ENCODE data around the gene CCDC40.

CCDC40 gene

GRCh38 chr17:79988185-79988971 lies 48.1 kb upstream of the CCDC40 start:
- H3K27me3 ChIP-seq (ENCODE audit: insufficient read depth, low read depth) = no peaks in the 10 kb centered on the region
- H3K4me1 ChIP-seq (ENCODE audit: low read depth, poor library complexity, severe bottlenecking) = peaks cover 21% of the 10 kb centered on the region
- no peak overlapping the region for H2AFZ ChIP-seq (ENCODE audit: low read depth)
- TF ChIP-seq CTCF (conservative IDR thresholded peaks at IDR 0.05; ENCODE audit: low read depth, low read length) = no peak
- no peak overlapping the region for H3K4me3 ChIP-seq (IDR thresholded peaks at IDR 0.05; ENCODE audit: insufficient read depth, low read depth, low read length)
- no peaks in the 10 kb centered on the region for H3K79me2 ChIP-seq (ENCODE audit: insufficient read depth, low read depth)
- no peaks in the 10 kb centered on the region for H3K36me3 ChIP-seq (ENCODE audit: insufficient read depth)
- H3K9ac ChIP-seq = no peak overlapping the region
- no peak overlapping the region for H3K4me2 ChIP-seq
- H4K20me1 ChIP-seq (ENCODE audit: insufficient read depth) = no peaks in the 10 kb centered on the region
- H3K27ac ChIP-seq = no peak overlapping the region

GRCh38 chr17:79989106-79989835 lies 47.2 kb upstream of the CCDC40 start:
- Histone ChIP-seq H3K4me1 (ENCODE audit: low read depth, poor library complexity, severe bottlenecking) (peaks cover 30% of the 10 kb centered on the region), H4K20me1 (ENCODE audit: insufficient read depth) (no peaks in the 10 kb centered on the region), H3K36me3 (ENCODE audit: insufficient read depth) (no peaks in the 10 kb centered on the region), H3K4me3 (IDR thresholded peaks at IDR 0.05; ENCODE audit: insufficient read depth, low read depth, low read length) (no peak overlapping the region), H3K79me2 (ENCODE audit: insufficient read depth, low read depth) (no peaks in the 10 kb centered on the region), H3K9ac (no peak overlapping the region), H3K4me2 (no peak overlapping the region), H2AFZ (ENCODE audit: low read depth) (no peak overlapping the region), H3K27me3 (ENCODE audit: insufficient read depth, low read depth) (no peaks in the 10 kb centered on the region), H3K27ac (no peak overlapping the region)
- TF ChIP-seq CTCF (conservative IDR thresholded peaks at IDR 0.05; ENCODE audit: low read depth, low read length) = no peak

- Histone ChIP-seq H3K9ac (no peak overlapping the region), H3K79me2 (ENCODE audit: insufficient read depth, low read depth) (no peaks in the 10 kb centered on the region), H3K4me2 (no peak overlapping the region), H4K20me1 (ENCODE audit: insufficient read depth) (no peaks in the 10 kb centered on the region), H3K27me3 (ENCODE audit: insufficient read depth, low read depth) (no peaks in the 10 kb centered on the region), H3K27ac (no peak overlapping the region), H3K36me3 (ENCODE audit: insufficient read depth) (no peaks in the 10 kb centered on the region), H3K4me1 (ENCODE audit: low read depth, poor library complexity, severe bottlenecking) (peaks cover 37% of the 10 kb centered on the region), H2AFZ (ENCODE audit: low read depth) (no peak overlapping the region), H3K4me3 (IDR thresholded peaks at IDR 0.05; ENCODE audit: insufficient read depth, low read depth, low read length) (no peak overlapping the region)
- TF ChIP-seq CTCF (conservative IDR thresholded peaks at IDR 0.05; ENCODE audit: low read depth, low read length) = no peak
Observed at GRCh38 chr17:79990051-79990592, 46.3 kb upstream of the CCDC40 start.

GRCh38 chr17:79990704-79991103 lies 45.7 kb upstream of the CCDC40 start:
- no peak overlapping the region for H3K27ac ChIP-seq

More at GRCh38 chr17:79990704-79991103, 45.7 kb upstream of the CCDC40 start:
- no peak for TF ChIP-seq CTCF (conservative IDR thresholded peaks at IDR 0.05; ENCODE audit: low read depth, low read length)
- Histone ChIP-seq H3K4me2 (no peak overlapping the region), H3K4me1 (ENCODE audit: low read depth, poor library complexity, severe bottlenecking) (peaks cover 37% of the 10 kb centered on the region), H3K27me3 (ENCODE audit: insufficient read depth, low read depth) (no peaks in the 10 kb centered on the region), H3K79me2 (ENCODE audit: insufficient read depth, low read depth) (no peaks in the 10 kb centered on the region), H2AFZ (ENCODE audit: low read depth) (no peak overlapping the region), H3K9ac (no peak overlapping the region), H4K20me1 (ENCODE audit: insufficient read depth) (no peaks in the 10 kb centered on the region), H3K36me3 (ENCODE audit: insufficient read depth) (no peaks in the 10 kb centered on the region), H3K4me3 (IDR thresholded peaks at IDR 0.05; ENCODE audit: insufficient read depth, low read depth, low read length) (no peak overlapping the region)
